Coronary artery (tissue), 2 donors: ENCODE results near the gene UBE2G2.

Experiments
- DNase-seq: peaks from one replicate; pipeline ENCODE4 v3.0.0-alpha.2; 2017; ENCODE audit warnings: low spot score
- H3K27ac ChIP-seq, 2 donors: fragments of 200-600 bp; sonication (generic); one replicate each; pipeline ENCODE4 v1.5.1; 2016 to 2019
- H3K4me3 ChIP-seq: fragments of 200-600 bp; sonication (generic); 2 replicates; pipeline ENCODE4 v1.5.1; 2016; ENCODE audit warnings: mild to moderate bottlenecking, moderate library complexity
- TF ChIP-seq, protein P1 (sequence below): fragments of 200-600 bp; sonication (generic); IDR thresholded peaks from one replicate; pipeline ENCODE4 v1.5.1; 2019; ENCODE audit warnings: antibody characterized with exemption

The UBE2G2 gene

DNA sequence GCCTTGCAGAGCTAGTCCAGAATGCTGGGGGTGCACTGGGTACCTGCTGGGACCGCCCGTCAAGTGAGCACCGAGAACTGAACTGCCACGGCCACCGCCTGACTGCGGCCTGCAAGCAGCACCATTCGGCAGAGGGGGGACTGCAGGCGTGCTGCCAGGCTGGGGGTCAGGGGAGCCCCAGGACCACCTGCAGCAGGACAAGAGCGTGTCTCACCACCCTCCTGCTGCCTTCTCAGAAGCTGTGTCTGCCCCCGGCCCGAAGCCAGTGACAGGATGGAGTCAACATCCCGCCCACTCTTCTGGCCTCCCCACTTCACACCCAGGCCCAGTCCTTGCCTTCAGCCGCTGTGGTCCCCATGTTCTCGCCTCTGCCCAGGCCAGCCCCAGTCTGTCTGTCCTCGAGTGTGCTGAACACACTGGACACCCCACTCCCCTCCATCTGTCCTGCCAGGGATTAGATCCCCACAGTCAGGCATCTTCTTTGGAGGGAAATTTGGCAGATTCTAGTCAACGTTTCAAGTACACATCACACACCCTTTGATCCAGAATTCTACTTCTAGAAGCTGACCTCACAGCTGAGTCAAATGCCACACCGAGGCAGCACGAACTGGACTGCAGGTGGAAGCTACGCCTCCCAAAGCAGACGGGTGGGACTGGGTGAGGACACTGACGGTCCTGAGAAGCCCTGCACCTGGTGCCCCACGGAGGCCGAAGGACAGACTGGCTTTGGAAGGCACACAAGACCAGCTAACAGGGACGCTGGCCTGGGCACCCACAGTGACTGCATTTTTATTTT is 45.8 kb upstream of the UBE2G2 start:
- H3K27ac ChIP-seq, result no peak overlapping the region
- H3K4me3 ChIP-seq, result no peak overlapping the region
- DNase-seq, result no peak
- TF ChIP-seq, protein P1, sequence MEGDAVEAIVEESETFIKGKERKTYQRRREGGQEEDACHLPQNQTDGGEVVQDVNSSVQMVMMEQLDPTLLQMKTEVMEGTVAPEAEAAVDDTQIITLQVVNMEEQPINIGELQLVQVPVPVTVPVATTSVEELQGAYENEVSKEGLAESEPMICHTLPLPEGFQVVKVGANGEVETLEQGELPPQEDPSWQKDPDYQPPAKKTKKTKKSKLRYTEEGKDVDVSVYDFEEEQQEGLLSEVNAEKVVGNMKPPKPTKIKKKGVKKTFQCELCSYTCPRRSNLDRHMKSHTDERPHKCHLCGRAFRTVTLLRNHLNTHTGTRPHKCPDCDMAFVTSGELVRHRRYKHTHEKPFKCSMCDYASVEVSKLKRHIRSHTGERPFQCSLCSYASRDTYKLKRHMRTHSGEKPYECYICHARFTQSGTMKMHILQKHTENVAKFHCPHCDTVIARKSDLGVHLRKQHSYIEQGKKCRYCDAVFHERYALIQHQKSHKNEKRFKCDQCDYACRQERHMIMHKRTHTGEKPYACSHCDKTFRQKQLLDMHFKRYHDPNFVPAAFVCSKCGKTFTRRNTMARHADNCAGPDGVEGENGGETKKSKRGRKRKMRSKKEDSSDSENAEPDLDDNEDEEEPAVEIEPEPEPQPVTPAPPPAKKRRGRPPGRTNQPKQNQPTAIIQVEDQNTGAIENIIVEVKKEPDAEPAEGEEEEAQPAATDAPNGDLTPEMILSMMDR, result no peak

DNA sequence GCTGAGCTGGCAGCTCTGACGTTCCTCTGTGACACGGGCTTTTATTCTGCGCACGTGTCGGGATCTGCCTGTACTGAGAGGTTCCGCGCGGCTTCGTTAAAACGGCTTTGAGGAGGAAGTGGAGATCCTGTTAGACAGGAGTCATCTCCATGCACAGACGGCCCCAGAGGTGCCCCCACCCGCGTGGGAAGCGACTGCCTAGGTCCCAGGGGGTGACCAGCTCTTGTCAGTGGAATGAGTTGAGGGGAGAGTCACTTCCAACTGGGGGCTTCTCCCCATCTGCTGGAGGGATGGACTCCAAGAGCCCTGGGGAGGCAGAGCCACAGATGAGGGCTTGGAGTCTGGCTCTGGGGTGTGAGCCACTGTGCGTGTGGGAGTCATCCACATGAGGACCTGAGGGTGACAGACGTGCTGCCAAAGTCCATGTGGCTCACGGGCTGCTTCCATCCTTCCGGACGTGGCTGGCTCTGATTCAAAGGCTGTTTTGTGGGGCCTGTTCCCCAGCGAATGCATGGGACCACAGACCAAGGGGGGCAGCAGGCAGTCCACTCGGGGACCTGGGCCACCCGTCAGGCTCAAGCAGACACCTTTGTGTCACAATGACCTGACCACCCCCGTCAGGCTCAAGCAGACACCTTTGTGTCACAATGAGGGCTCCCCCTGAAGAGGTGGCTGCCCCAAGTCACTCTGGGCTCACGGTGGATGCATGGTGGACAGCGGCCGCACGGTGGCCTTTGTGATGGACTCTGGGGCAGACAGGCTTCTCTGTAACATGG is 45.1 kb upstream of the UBE2G2 start:
- Histone ChIP-seq H3K4me3 (peak overlapping the region; percentile 64), H3K27ac (peak overlapping the region in 1 of 2 donors; percentile 2)
- DNase-seq, result peak; percentile 82
- TF ChIP-seq, protein P1, result no peak

DNA sequence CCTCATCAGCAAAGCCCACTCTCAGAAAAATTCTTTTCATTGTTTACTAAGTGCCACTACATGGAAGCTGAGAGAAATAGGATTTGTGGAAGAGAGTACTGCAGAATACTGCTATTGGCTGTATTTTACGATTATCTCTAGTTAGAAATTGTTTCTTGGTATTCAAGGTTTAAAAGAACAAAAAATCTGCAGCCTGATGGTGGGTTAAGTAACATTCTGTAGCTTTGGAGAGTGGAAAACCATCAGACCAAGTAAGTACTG is 44.5 kb upstream of the UBE2G2 start:
- TF ChIP-seq, protein P1, result no peak
- DNase-seq, result no peak
- Histone ChIP-seq H3K27ac (peak overlapping the region in 1 of 2 donors; percentile 2), H3K4me3 (peak overlapping the region; percentile 64)

DNA sequence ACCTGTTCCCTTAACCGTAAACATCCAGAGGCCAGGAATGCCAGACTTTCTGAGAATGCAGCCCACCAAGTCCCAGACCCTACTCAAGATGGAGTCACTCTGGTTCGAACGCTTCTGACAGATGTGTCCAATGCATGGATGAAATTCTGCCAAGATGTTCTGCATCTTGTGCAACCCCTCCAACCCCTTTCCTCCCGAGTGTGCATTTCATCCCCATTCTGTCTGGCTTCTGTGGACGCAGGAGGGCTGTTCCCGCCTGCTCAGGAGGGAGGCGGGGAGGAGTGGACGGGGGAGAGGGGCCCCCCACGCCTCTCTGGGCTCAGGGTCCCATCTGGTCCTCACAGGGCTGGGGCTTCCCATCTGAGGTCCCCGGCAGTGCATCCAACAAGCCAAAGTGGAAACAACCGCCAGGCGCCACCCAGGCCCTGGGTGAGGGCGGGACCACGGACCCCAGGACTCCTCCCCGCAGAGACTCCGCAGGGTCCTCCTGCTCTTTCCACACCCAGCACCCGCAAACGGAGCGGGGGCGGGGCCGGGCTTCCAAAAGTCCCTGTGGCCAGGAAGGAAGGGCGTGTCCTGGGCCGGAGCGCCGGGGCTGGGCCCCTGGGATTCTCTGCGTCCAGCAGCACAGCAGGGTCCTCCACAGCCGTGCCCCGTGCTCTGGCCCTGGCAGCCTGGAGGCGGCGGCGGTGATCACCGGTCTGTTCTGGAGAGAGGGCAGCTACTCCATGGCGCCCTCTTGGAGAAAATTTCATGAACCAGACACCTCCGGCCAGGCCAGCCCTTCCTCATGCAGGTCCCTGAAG is 44.0 kb upstream of the UBE2G2 start:
- TF ChIP-seq, protein P1, result no peak
- Histone ChIP-seq H3K27ac (no peak overlapping the region), H3K4me3 (peak overlapping the region; percentile 64)
- DNase-seq, result no peak

DNA sequence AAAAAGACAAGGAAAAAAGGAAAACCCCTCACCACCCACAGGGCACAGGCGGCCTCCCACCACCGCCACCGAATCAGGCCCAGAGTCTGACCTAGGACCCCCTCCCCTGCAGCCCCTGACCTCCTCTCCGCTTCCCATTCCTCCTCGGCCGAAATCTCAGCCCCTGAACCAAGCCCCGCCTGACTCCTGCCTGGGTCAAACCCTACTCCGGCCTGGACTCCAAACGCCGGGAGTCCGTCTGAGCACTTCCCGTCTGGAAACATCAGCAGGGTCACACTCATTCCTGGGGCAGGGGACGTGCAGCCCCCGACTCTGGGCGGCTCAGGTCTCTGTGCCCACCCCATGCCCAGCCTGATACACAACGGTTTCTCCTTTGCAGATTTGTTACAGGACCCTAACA is 42.6 kb upstream of the UBE2G2 start:
- no peak for DNase-seq
- Histone ChIP-seq H3K4me3 (no peak overlapping the region), H3K27ac (no peak overlapping the region)
- TF ChIP-seq, protein P1, result no peak

DNA sequence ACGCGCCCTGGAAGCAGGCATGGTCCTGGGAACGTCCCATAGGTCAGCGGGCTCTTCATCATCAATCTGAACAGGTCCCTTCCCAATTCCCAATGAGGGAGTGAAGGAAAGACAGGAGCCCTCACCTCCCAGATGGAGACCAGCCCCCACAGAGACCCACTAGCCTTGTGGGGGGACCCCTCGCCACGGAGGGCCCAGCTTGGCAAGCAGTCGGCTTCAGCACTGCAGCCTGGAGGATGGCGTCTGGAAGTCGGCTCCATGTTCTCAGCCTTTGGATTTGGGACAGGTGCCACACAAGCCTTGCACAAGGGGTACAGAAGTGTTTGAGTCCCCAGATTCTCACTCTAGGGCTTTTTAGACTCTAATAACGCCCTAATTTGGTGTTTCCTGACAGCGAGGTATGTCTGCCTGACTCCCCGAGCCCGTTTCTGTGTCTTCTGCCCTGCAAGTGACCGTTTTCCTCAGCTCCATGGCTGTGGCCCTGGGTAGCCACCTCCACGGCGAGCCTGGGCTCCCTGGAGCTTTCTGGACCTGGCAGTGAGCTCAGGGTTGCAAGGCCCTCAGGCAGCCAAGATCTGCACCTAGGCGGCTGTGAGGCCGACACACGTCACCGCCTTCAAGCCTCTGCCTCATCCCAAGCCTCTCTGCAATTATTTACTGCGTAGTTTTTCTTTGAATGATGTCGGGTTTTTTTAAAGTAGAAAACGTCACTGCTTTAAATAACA is 41.3 kb upstream of the UBE2G2 start:
- H3K4me3 ChIP-seq, result no peak overlapping the region
- no peak for DNase-seq
- TF ChIP-seq, protein P1, result no peak
- H3K27ac ChIP-seq, result no peak overlapping the region
